ENCODE measurements around the gene ZCWPW1. TPM values are rescaled to one million over a fixed set of nuclear protein-coding genes. Genes with fewer than 3 reads are reported as not detected.

The ZCWPW1 gene
- total and polyA plus RNA-seq, 10 of the 15 experiments (the other 5 are each of a cell fraction or from before 2014, with no cell fraction given) = 1.3 to 4.4 (median 3.7) TPM

- POLR2A ChIA-PET = interaction anchor here (1.2 to 2.3 kb wide), 3 partner anchors 9 to 44 kb away, joined by 3 to 10 read pairs (median 7); partner anchors contain the start of gene ZCWPW1
- no peaks in the 10 kb centered on the region for H3K9me3 ChIP-seq (replicated peaks; ENCODE audit: control insufficient read depth, insufficient read depth, low read length)
- 0% methylated on average over 1 of the region's 1 CpG for WGBS (ENCODE audit: insufficient coverage, insufficient replicate concordance, low lambda C conversion rate, missing lambda C conversion rate)
Measured at GRCh38 chr7:100419660-100420226, 8.8 kb downstream of the ZCWPW1 start.

GRCh38 chr7:100418930-100419659, 9.4 kb downstream of the ZCWPW1 start:
- no peak for FAIRE-seq
- CTCF ChIA-PET = interaction anchor here (0.5 to 2.5 kb wide), 11 partner anchors 9 to 288 kb away, joined by 3 to 18 read pairs (median 4); partner anchors contain the start of gene ZCWPW1
- ATAC-seq = peak; percentile 80
- Histone ChIP-seq H4K20me1 (ENCODE audit: control insufficient read depth, insufficient read depth) (no peaks in the 10 kb centered on the region), H3K27me3 (replicated peaks in 1 of 2; ENCODE audit: control insufficient read depth in 2 of 2, insufficient read depth in 2 of 2, low read length in 1 of 2) (no peaks in the 10 kb centered on the region), H3K9me3 (replicated peaks; ENCODE audit: control insufficient read depth, insufficient read depth, low read length) (no peaks in the 10 kb centered on the region), H3K9ac (ENCODE audit: control insufficient read depth, insufficient read depth, low read length) (no peak overlapping the region), H2AFZ (ENCODE audit: control insufficient read depth, low read depth, low read length) (no peak overlapping the region), H3K4me1 (ENCODE audit: control insufficient read depth, insufficient read depth, low read length) (peaks cover 16% of the 10 kb centered on the region), H3K4me3 (no peak overlapping the region), H3K4me2 (ENCODE audit: control insufficient read depth, insufficient read depth) (0 out of 2 replicates have a peak overlapping the region, but pooled peaks have one; percentile 11), H3K27ac (ENCODE audit: control insufficient read depth, insufficient read depth) (peak overlapping the region; percentile 35; the same call in 1 of the 2 replicates), H3K79me2 (ENCODE audit: control insufficient read depth, insufficient read depth, low read length) (no peaks in the 10 kb centered on the region), H3K36me3 (ENCODE audit: control insufficient read depth in 2 of 2, insufficient read depth in 2 of 2, low read length in 1 of 2) (no peaks in the 10 kb centered on the region)
- RAD21 ChIA-PET (ENCODE audit: unreplicated experiment) = interaction anchor here (0.9 to 2.9 kb wide), 6 partner anchors 10 to 53 kb away, joined by 3 to 13 read pairs (median 4); partner anchors contain the start of genes MEPCE and ZCWPW1
- WGBS (ENCODE audit: insufficient coverage, insufficient replicate concordance, low lambda C conversion rate, missing lambda C conversion rate) = 92% methylated on average over 1 of the region's 1 CpG
- POLR2A ChIA-PET = interaction anchor here (0.5 to 2.3 kb wide), 7 partner anchors 9 to 127 kb away, joined by 3 to 11 read pairs (median 4); partner anchors contain the start of gene ZCWPW1
- DNase-seq (ENCODE audit: low read depth, low spot score) = no peak
- in situ Hi-C loops (cut with MboI) (no loop called here), intact Hi-C loops (cut with micrococcal nuclease; ENCODE audit: unreplicated experiment) (loop anchor here (1.0 kb wide), 1 partner anchor 31 kb away; no protein-coding TSS in a partner anchor)
- no TSS peak for BruUV-seq (replicated peaks)
- SMC1A ChIA-PET (ENCODE audit: uncharacterized antibody, unreplicated experiment) = interaction anchor here (1.0 to 2.9 kb wide), 6 partner anchors 11 to 286 kb away, joined by 3 to 10 read pairs (median 4); partner anchors contain the start of gene MEPCE
- TF ChIP-seq CTCF (IDR thresholded peaks at IDR 0.05 in 2 of 3, conservative IDR thresholded peaks at IDR 0.05 in 1 of 3; ENCODE audit: control insufficient read depth in 2 of 3, extremely low read depth in 1 of 3, insufficient read depth in 1 of 3, low read depth in 3 of 3, low read length in 3 of 3) = peak in 2 of 3 experiments; percentile 2 to 18; a peak in 1 of 6 replicates
- 0 out of 2 replicates have a peak, but pooled peaks have one; percentile 20 for TF ChIP-seq ZNF384 (IDR thresholded peaks at IDR 0.05; ENCODE audit: borderline replicate concordance, low read depth, low read length)
- no peak for TF ChIP-seq FOXM1 (IDR thresholded peaks at IDR 0.05; ENCODE audit: low read depth, low read length)
- TF ChIP-seq ZNF687 (IDR thresholded peaks at IDR 0.05) = no peak

More at GRCh38 chr7:100419660-100420226, 8.8 kb downstream of the ZCWPW1 start:
- DNase-seq (ENCODE audit: low read depth, low spot score) (no peak), ATAC-seq (no peak; the same call in 2 of the 3 replicates), FAIRE-seq (no peak)
- H3K27me3 ChIP-seq (replicated peaks in 1 of 2; ENCODE audit: control insufficient read depth in 2 of 2, insufficient read depth in 2 of 2, low read length in 1 of 2) = no peaks in the 10 kb centered on the region
- H3K36me3 ChIP-seq (ENCODE audit: control insufficient read depth in 2 of 2, insufficient read depth in 2 of 2, low read length in 1 of 2) = no peaks in the 10 kb centered on the region
- no TSS peak for BruUV-seq (replicated peaks)
- RAD21 ChIA-PET (ENCODE audit: unreplicated experiment) = interaction anchor here (0.6 to 2.9 kb wide), 6 partner anchors 9 to 45 kb away, joined by 3 to 10 read pairs (median 4); partner anchors contain the start of genes MEPCE and ZCWPW1
- no peak overlapping the region for H3K9ac ChIP-seq (ENCODE audit: control insufficient read depth, insufficient read depth, low read length)
- no peak overlapping the region for H3K4me3 ChIP-seq
- H3K4me2 ChIP-seq (ENCODE audit: control insufficient read depth, insufficient read depth) = no peak overlapping the region
- no peak overlapping the region for H2AFZ ChIP-seq (ENCODE audit: control insufficient read depth, low read depth, low read length)
- TF ChIP-seq FOXK2 (IDR thresholded peaks at IDR 0.05) (no peak), MEF2B (IDR thresholded peaks at IDR 0.05; ENCODE audit: partially characterized antibody, poor library complexity, severe bottlenecking) (peak; percentile 92)
- peak overlapping the region; percentile 35; the same call in 1 of the 2 replicates for H3K27ac ChIP-seq (ENCODE audit: control insufficient read depth, insufficient read depth)
- CTCF ChIA-PET = interaction anchor here (1.0 to 2.5 kb wide), 5 partner anchors 9 to 288 kb away, joined by 3 to 18 read pairs (median 4); no protein-coding TSS in a partner anchor
- SMC1A ChIA-PET (ENCODE audit: uncharacterized antibody, unreplicated experiment) = interaction anchor here (0.9 to 2.9 kb wide), 5 partner anchors 9 to 45 kb away, joined by 3 to 10 read pairs (median 4); partner anchors contain the start of genes MEPCE and ZCWPW1
- no peaks in the 10 kb centered on the region for H3K79me2 ChIP-seq (ENCODE audit: control insufficient read depth, insufficient read depth, low read length)
- peaks cover 19% of the 10 kb centered on the region for H3K4me1 ChIP-seq (ENCODE audit: control insufficient read depth, insufficient read depth, low read length)
- in situ Hi-C loops (cut with MboI) (no loop called here), intact Hi-C loops (cut with micrococcal nuclease; ENCODE audit: unreplicated experiment) (no loop called here)
- no peaks in the 10 kb centered on the region for H4K20me1 ChIP-seq (ENCODE audit: control insufficient read depth, insufficient read depth)
